Measurements from ENCODE around the gene ADAM17. TPM values are rescaled to one million over a fixed set of nuclear protein-coding genes. Genes with fewer than 3 reads are reported as not detected.

Gene ADAM17
- total RNA-seq, 2 donors from 2014 or later = 49.1 to 50.4 TPM

GRCh38 chr2:9490789-9491188, 64.8 kb downstream of the ADAM17 start:
- H3K9ac ChIP-seq (ENCODE audit: extremely low read depth, low read length, poor library complexity, severe bottlenecking) = no peak overlapping the region
- no peaks in the 10 kb centered on the region for H3K4me1 ChIP-seq (ENCODE audit: control insufficient read depth, insufficient read depth, low read length)
- no peak for TF ChIP-seq CTCF (conservative IDR thresholded peaks at IDR 0.05)
- H3K27ac ChIP-seq (ENCODE audit: low read depth, low read length) = no peak overlapping the region
- Mint-ChIP-seq H3K9me3 (no peaks in the 10 kb centered on the region), H3K4me1 (no peaks in the 10 kb centered on the region), H3K4me3 (no peak overlapping the region), H3K36me3 (ENCODE audit: low read depth) (peaks cover 88% of the 10 kb centered on the region), H3K27ac (peak overlapping the region; percentile 8), H3K27me3 (ENCODE audit: insufficient read depth) (no peaks in the 10 kb centered on the region)
- no peaks in the 10 kb centered on the region for H3K27me3 ChIP-seq (ENCODE audit: control insufficient read depth, insufficient read depth, low read length, poor library complexity, severe bottlenecking)
- H3K4me3 ChIP-seq (ENCODE audit: low read length) = no peak overlapping the region
- no peaks in the 10 kb centered on the region for H3K9me3 ChIP-seq (ENCODE audit: control insufficient read depth, low read length)
- peaks cover 94% of the 10 kb centered on the region for H3K36me3 ChIP-seq (ENCODE audit: control insufficient read depth, insufficient read depth, low read length)
- no peak for DNase-seq
- WGBS, 2 experiments (ENCODE audit: insufficient coverage in 1 of 2, insufficient read length in 1 of 2) = 97 to 100% methylated on average over 1 to 2 of the region's 2 CpGs

DNA sequence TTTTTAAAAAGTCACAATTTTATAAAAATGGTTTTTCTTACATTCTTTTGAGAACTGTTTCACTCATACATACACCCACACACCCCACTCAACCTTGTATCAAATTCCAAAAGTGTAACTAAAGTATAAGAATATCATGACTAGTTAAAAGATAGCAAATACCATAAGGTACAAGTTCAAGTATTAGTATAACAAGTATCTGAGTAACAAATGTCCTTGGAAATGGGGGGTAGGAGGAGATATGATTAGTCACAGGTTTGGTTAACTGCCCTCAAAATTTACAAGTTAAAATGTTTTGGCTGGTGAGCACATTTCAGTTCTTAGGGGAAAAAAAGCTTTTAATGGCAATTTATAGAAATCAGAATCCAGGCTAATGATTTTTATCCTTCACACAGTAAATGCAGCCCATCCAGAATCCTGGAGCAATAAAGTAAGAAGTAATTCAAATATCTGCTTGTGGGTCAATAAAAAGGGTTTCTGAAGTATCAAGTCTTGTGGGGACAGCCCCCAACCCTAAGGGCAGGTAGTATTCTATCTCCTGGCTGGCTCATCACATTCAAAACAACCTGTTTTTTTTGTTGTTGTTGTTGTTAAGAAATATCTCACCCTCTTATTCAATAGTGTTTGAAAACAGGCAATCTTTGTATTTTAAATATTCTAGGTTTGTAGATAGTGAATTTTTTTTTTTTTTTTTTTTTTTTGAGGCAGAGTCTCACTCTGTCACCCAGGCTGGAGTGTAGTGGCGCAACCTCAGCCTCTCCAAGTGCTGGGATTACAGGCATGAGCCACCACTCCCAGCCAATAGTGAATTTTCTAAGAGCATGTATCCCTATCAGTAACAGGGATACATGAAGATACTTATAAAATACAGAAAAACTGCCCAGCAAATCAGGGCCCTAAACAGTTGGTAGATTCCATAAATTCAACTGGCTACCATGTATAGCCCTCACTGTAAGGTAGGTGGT, 66.8 kb downstream of the ADAM17 start:
- Histone ChIP-seq H3K36me3 (ENCODE audit: control insufficient read depth, insufficient read depth, low read length) (peaks cover 98% of the 10 kb centered on the region), H3K27me3 (ENCODE audit: control insufficient read depth, insufficient read depth, low read length, poor library complexity, severe bottlenecking) (no peaks in the 10 kb centered on the region), H3K4me1 (ENCODE audit: control insufficient read depth, insufficient read depth, low read length) (no peaks in the 10 kb centered on the region), H3K9ac (ENCODE audit: extremely low read depth, low read length, poor library complexity, severe bottlenecking) (no peak overlapping the region), H3K9me3 (ENCODE audit: control insufficient read depth, low read length) (no peaks in the 10 kb centered on the region), H3K27ac (ENCODE audit: low read depth, low read length) (no peak overlapping the region), H3K4me3 (ENCODE audit: low read length) (no peak overlapping the region)
- Mint-ChIP-seq H3K9me3 (no peaks in the 10 kb centered on the region), H3K4me1 (no peaks in the 10 kb centered on the region), H3K27me3 (ENCODE audit: insufficient read depth) (no peaks in the 10 kb centered on the region), H3K27ac (no peak overlapping the region), H3K4me3 (no peak overlapping the region), H3K36me3 (ENCODE audit: low read depth) (peaks cover 93% of the 10 kb centered on the region)
- TF ChIP-seq CTCF (conservative IDR thresholded peaks at IDR 0.05) = no peak
- 100% methylated on average over 1 of the region's 1 CpG; no CpG with 5 or more reads in 1 of the 2 experiments for WGBS, 2 experiments (ENCODE audit: insufficient coverage in 1 of 2, insufficient read length in 1 of 2)
- DNase-seq = no peak

DNA sequence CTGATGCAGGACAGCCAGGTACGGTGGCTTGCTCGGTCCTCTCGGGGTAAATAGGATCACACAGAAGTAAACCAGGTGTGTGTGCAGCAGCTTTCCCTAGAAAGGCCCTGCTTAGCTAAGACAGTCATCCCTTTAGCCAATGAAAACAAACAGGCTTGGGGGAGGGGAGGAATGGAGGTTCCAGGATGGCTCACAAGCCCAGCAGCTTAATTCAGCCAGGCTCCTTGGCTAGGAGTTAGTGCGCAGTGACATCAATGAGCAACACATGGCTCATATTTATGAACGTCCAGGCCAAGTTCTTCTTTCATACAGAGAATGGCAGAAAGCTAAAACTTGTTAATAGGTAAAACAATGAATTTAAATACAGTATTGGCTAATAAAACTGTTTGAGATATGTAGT, 71.1 kb downstream of the ADAM17 start:
- H3K9me3 Mint-ChIP-seq = no peaks in the 10 kb centered on the region
- no peaks in the 10 kb centered on the region for H3K4me1 ChIP-seq (ENCODE audit: control insufficient read depth, insufficient read depth, low read length)
- WGBS, 2 experiments (ENCODE audit: insufficient coverage in 1 of 2, insufficient read length in 1 of 2) = 93% methylated on average over 5 of the region's 5 CpGs
- H3K27ac Mint-ChIP-seq = no peak overlapping the region
- DNase-seq = no peak
- H3K4me3 Mint-ChIP-seq = no peak overlapping the region
- H3K27me3 Mint-ChIP-seq (ENCODE audit: insufficient read depth) = no peaks in the 10 kb centered on the region
- H3K4me3 ChIP-seq (ENCODE audit: low read length) = no peak overlapping the region
- H3K36me3 ChIP-seq (ENCODE audit: control insufficient read depth, insufficient read depth, low read length) = peaks cover 90% of the 10 kb centered on the region
- peaks cover 87% of the 10 kb centered on the region for H3K36me3 Mint-ChIP-seq (ENCODE audit: low read depth)
- TF ChIP-seq CTCF (conservative IDR thresholded peaks at IDR 0.05) = no peak
- no peaks in the 10 kb centered on the region for H3K27me3 ChIP-seq (ENCODE audit: control insufficient read depth, insufficient read depth, low read length, poor library complexity, severe bottlenecking)
- no peak overlapping the region for H3K9ac ChIP-seq (ENCODE audit: extremely low read depth, low read length, poor library complexity, severe bottlenecking)
- no peaks in the 10 kb centered on the region for H3K4me1 Mint-ChIP-seq
- H3K27ac ChIP-seq (ENCODE audit: low read depth, low read length) = no peak overlapping the region
- H3K9me3 ChIP-seq (ENCODE audit: control insufficient read depth, low read length) = no peaks in the 10 kb centered on the region

Measured in endodermal cell (in vitro differentiated cells).